HG03103 (cell line): ENCODE results near the gene OR5K4.

Source experiments
- ATAC-seq: cut with Tn5 transposase; IDR thresholded peaks from one replicate; pipeline ENCODE4 v1.9.1; 2021; ENCODE audit warnings: low read depth; ENCODE audit not compliant: unreplicated experiment

Gene OR5K4, protein sequence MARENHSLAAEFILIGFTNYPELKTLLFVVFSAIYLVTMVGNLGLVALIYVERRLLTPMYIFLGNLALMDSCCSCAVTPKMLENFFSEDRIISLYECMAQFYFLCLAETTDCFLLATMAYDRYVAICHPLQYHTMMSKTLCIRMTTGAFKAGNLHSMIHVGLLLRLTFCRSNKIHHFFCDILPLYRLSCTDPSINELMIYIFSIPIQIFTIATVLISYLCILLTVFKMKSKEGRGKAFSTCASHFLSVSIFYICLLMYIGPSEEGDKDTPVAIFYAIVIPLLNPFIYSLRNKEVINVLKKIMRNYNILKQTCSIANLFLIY

DNA sequence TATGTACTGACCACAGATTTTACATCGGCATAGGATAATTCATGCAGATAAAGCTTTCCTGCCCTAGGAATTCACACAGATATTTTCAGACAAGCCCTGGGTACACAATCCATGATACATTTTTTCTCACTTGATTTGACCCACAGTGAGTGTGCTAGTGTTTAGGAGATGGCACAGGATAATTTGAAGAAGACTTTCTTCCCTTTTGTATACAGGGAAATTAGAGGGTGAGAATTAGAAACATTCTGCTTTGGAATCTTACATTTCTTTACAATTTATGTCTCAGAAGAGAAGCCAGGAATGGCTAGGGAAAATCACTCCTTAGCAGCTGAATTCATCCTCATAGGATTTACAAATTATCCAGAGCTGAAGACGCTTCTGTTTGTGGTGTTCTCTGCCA, at the start of gene OR5K4:
Gene OR5K4, plus strand, starts transcription at position 301 of the 400 bp plus-strand sequence. Its CDS starts 0 bp downstream, at position 301.
- ATAC-seq = no peak

DNA sequence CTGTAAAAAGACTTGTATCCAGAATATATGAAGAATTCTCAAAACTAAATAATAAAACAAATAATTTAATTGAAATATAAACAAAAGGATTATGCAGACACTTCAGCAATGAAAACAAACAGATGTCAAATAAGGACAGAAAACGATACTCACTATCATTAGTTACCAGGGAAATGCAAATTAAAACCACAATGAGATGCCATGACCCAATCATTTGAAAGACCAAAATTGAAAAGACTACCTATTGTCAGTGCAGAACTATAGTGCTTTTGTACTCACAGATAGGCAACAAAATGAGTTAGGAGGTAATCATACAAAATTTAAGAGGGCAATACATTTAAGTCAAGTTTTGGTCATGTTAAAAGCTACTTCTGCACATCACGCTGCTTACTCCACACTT, 31.6 kb upstream of the OR5K4 start:
- ATAC-seq = no peak

DNA sequence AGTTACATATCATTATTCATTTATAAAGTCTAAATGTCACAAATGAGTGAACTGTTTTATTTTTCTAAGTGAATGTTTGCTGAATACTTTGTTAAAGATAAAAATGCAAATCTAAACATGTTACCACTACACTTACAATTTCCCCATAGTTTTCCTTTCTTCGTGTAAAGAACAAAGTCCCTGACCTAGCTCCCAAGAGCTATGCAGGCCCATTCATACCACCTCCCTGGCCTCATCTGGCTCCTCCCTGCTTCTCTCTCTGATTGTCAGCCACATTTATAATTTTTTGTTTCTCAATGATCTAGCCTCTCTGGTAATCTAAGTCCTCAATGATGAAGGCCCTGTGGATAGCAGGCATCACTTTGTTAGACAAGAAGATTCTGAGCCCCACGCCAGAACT, 31.0 kb upstream of the OR5K4 start:
- no peak for ATAC-seq

DNA sequence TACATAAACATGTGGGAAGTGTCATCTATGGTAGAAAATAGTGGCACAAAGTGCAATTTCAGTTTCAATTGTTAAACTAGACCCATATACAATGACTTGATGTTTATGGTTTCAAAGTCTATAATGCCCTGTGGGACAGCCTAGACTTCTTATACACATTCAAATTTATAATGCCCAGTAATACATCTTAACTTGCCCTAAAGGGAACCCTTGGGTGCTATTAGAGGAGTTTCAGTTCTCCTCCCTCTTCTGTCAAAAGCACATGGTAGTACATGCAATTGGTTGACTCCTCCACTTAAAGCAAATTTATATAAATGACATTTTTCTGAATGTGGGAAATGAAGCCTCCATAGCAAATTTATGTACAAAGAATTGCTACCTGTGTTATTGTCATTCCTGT, 30.2 kb upstream of the OR5K4 start:
- ATAC-seq = no peak

DNA sequence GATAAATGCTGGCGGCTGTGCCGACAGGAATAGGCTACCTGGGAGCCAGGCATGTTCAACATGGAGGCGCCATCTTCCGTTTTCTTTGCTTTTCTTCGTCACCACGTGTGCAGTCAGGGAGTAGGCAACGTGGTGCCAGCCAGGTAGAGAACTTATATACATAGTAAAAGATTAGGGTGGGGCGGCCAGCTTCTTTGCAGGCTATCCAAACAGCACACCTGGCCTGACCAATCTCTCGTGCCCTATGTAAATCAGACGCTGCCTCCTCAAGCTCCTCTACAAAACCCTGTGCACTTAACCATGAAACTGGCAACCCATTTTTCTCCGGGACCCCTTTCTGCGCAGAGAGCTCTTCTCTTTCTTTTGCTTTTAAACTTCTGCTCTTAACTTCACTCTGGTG, 28.6 kb upstream of the OR5K4 start:
- no peak for ATAC-seq

DNA sequence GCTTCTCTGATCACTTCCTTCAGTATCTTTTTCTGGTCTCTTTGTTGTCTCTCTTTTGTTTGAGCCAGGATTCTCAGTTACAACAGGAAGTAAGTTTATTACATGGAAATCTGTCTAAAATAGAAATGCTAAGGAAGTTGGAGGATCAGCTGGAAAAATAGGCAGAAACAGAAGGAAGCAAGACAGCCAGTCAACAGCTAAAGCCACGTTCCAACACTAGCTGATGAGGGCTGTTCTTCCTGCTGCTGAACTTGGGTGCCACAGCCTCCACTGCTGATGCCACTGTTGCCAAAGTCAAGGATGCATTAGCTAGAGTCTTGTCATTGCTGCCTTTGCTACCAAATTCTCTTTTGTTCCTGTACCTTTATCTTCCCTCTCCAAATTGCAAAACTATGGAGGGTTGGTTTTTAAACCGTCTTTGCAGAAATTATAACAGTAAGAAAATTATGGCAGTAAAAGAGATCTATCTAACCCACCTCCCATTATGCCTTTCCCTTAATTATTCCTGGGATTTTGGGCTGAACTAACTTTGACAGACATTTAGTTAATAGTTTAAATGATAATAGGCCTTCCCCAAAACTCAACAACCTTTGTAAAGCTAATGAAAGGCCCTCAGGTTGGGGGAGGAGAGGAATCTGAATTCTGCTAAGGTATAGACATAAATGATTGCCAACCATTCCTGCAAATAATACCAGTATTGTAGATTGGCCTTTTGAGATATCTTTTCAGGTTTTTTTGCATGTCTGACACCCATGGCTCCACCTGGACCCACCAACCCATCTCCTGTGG, 27.4 kb upstream of the OR5K4 start:
- ATAC-seq = no peak

DNA sequence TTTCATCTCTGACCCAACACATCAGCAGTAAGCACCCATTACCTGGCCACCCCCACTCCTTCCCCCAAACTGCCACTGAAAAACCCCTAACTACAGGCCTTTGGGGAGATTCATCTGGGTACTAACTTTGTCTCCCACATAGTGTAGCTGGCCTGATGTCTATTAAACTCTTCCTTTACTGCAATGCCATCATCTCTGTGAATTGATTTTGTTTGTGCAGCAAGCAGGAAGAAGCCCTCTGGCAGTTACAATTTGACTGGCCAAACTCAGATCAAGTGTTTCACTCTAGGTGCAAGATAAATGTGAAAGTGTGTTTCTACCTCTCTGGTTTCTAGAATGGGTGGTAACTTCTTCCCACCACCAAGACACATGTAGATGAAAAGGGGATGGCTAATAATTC, 26.7 kb upstream of the OR5K4 start:
- peak; percentile 50 for ATAC-seq

DNA sequence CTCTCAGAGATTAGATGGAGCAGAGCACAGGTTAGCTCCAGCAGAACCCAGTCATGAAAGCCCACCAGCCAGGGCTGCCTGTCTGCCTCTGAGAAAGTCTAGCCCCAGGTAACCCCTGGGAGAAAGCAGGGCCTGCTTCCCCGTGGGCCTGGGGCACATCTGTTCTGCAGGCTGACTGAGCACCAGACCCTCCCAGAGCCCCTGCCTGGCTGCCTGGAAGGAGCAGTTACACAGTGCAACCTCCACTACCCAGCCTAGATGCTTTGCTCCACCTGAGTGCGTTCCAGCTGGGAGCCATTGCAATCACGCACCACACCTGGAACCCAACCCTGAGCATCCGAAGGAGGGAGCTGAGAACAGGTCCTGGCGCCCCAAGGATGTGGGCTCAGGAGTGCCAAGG, 24.7 kb upstream of the OR5K4 start:
- ATAC-seq = no peak

DNA sequence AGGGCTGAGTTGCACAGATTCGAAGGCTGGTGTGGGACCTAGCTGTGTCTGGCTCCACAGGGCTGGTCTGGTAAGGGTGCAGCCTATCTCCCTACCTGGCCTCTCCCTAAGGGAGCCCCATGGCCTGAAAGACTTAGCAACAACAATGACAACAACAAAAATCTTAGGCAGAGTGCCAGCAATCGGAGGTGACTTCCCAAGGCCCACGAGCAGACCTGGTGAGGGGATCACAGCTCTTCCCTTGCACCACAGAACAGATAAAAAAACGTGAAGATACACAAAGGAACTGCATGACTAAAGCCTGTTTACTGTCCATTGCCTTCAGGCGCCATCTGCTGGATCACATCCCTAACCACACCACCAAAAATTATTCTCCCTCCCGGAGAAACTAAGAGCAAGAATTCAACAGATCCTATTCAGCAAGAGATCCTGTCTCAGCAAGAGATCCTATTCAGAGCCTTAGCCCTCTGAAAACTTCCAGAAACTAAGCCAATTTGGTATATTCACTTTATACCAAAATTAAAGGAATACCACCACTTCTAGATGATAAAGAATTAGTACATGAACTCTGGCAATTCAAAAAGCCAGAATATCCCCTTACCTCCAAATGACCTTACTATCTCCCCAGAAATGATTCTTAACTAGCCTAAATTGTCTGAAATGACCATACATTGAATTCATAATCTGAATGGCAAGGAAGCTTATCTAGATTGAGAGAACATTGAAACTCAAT, 24.1 kb upstream of the OR5K4 start:
- no peak for ATAC-seq

DNA sequence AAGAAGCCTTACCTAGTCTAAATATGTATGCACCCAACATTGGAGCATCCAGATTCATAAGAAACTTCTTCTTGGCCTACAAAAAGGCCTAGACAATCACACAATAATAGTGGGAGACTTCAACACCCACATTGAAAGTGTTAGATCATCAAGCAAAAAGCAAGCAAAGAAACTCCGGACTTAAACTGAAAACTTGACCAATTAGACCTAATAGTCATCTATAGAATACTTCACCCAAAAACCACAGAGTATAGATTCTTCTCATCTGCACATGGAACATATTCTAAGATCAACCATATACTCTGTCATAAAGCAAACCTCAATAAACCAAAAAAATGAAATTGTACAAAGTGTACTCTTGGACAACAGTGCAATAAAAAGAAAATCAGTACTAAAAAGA, 22.3 kb upstream of the OR5K4 start:
- no peak for ATAC-seq

DNA sequence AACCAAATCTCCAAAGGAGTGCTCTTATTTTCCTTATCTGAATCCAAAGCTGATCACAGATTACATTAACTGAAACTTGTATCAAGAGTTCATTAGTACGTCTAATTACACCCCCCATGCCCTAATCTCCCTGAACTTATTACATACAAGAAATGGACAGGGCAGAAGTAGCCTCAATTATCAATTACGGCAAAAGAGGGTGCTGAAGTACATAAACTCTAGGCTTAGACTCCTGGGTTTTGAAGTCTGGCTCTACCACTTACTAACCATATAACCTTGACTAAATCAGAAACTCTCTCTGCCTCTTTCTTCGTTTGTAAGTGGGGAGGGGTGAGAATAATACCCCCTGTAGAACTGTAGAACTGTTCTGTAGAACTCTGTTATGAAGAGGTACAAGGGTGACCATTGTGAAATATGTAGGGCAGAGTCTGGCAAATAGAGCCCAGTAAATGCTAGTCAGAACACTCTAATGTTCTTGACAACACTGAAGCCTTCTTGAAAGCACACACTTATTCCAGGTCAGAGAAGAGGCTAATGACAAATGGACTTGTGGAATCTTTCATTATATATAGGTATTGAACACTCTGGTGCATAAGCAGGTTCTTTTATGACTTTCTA, 19.6 kb upstream of the OR5K4 start:
- ATAC-seq = peak; percentile 72

DNA sequence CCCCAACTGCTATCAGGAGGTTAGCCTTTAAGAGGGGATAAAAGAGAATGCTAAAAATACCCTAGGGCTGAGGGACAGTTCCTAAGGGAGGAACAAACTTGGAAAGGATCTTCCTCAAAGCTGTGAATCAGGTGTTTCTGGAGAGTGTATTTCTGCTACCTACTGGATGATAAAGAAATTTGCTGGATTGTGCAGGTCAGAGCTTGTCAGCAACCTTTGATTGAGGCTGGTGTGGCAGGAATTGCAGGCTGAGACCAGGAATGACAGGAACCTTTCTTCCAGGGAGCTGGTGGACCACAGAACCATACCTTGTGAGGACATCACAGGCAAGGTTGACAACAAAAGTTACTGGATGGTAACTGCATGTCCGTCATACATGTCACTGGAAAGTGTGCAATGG, 14.6 kb upstream of the OR5K4 start:
- ATAC-seq = no peak

DNA sequence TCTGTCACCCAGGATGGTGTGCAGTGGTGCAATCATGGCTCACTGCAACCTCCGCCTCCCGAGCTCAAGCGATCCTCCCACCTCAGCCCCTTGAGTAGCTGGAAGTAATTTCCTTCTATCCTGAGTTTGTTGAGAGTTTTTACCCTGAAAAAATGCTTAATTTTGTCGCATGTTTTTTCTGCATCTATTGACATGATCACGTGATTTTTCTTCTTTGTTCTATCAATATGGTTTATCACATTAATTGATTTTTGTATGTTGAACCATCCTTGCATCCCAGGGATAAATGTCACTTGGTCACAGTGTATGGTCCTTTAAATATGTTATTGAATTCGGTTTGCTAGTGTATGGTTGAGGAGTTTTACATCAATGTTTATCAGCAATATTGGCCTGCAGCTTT, 11.9 kb upstream of the OR5K4 start:
- no peak for ATAC-seq

DNA sequence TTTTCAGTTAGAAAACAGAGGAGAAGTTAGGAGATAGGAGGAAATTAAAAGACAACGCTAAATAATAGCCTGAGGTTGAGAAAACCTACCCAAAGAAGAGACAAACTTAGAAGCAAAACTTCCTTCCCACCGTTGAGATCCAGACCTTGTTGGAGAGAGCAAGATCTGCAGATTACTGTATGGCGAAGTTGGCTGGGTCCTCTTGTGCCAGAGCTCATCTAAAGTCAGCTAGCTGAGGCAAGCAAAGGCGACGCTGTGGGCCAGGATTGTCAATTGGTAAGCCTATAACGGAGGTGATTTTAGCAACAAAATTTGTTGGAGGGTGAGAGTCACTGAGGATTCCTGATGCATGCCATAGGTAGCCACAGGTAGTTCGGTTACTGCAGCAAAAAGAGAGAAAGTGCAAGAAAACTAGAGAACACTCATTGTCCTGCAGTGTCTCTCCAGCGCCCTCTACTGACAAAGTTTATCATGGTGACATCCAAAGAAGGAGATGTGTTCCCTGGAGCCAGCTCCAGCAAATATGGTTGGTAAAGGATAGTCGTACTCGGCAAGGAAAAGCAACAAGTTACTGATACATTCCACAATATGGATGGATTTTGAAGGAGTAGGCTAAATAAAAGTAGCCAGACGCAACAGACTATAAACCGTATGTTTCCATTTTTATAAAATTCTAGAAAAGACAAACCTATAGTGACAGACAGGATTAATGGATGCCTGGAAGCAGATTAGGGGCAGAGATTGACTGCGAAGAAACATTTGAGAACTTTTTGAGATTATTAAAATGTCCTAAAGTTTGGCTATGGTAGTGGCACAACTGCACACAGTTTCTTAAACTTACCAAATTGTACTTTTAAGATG, 9.8 kb upstream of the OR5K4 start:
- ATAC-seq = peak; percentile 71

DNA sequence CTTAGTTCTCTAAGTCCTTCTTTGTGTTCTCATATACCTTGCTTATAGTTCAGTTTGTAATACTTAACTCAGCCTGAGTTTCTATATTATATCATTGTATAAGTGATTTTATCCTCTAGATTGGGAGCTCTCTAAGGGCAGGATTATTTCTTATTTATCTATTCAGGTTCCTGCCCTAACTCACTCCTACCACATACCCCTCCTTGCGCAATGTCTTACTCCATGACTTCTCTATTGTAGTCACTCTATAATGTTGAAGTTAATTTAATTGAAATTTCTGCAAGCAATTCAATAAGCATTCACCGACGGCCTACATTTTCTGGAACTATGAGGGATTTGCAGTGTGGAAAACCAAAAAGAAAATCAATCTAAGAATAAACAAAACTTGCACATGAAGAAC, 3.6 kb upstream of the OR5K4 start:
- no peak for ATAC-seq

DNA sequence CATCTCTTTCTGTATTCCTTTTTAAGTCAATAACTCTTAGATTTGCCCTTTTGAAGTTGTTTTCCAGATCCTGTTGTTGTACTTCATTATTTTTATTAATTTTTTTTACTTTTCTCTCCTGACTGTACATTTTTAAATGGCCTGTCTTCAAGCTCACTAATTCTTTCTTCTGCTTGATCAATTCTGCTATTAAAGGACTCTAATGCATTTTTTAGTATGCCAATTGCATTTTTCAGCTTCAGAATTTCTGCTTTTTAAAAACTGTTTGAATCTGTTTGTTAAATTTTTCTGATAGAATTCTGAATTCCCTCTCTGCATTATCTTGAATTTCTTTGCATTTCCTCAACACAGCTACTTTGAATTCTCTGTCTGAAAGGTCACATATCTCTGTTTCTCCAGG, 5.6 kb downstream of the OR5K4 start:
- no peak for ATAC-seq

DNA sequence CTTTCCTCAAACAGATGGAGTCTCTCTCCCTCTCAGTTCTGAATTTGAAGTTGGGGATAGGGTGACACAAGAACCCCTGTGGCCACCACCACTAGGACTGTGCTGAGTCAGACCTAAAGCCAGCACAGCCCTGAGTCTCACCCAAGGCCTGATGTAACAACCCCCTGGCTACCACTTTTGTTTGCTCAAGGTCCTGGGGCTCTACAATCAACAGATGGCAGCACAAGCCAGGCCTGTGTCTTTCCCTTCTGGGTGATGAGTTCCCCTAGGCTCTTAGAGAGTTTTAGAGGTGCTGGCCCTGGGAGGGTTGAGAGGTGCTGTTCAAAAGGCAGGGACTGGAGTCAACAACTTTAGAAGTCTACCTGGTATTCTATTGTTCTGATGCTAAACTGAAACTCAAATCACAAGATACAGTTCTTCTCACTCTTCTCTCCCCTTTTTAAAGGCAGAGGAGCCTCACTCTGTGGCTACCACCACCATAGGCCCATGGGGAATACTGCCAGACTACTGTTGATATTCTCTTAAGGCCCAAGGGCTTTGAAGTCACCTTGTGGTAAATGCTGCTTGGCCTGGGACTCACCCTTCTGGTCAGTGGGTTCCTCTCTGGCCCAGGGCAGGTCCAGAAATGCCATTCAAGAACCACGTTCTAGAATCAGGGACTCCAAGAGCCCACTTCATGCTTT, 6.5 kb downstream of the OR5K4 start:
- ATAC-seq = peak; percentile 73

DNA sequence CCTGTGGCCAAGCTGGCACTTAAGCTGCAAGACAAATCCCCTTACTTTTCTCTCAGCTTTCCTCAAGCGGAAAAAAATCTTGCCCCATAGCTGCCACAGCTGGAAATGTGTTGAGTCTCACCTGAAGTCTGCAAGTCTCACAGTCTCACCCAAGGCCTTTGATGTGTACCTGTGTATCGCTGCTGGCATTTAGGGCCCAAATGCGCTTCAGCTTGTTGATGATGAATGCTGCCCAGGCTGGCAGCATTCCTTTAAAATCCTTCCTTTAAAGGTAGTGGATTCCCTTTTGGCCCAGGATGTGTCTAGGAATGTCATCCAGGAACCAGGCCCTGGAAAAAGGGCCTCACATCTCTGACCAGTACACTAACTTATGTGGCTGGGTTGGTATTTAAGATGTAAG, 7.0 kb downstream of the OR5K4 start:
- no peak for ATAC-seq

DNA sequence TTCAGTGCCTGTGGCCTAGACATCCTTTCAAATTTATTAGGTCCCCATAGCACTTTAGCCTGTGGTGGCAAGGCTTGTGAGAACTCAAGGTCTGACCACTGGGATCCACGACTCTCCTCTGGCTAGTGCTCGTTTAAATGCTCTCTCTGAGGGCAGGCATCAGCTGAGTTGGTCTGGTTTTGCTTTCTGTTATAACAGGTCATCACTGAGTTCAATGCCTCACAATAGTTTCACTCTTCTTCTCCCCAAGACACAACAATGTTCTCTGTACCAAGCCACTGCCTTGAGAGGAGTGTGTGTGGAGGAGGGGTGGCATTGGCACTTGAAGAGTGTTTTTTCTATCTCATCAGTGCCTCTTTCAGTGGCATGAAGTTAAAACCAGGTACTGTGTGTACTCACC, 7.6 kb downstream of the OR5K4 start:
- no peak for ATAC-seq
